K562 (cell line): Measurements from ENCODE around the gene BICDL1. TPM values are rescaled to one million over a fixed set of nuclear protein-coding genes. Genes with fewer than 3 reads are reported as not detected.

Source experiments
- CTCF ChIP-seq, 3 experiments: IDR thresholded peaks in 2 of 3; conservative IDR thresholded peaks in 1 of 3; 2 replicates each; pipeline ENCODE4 v1.5.1; 2011 to 2012; ENCODE audit warnings: low read length in 3 of 3, mild to moderate bottlenecking in 3 of 3, control low read depth in 2 of 3, improper control_type of control experiment in 1 of 3, inconsistent platforms in 1 of 3, low read depth in 1 of 3, mixed read lengths in 1 of 3, moderate library complexity in 1 of 3; ENCODE audit not compliant: insufficient read depth in 2 of 3
- NR0B1 ChIP-seq: fragments of 450-650 bp; IDR thresholded peaks from one replicate; pipeline ENCODE4 v1.6.1; 2018; ENCODE audit warnings: mild to moderate bottlenecking, moderate library complexity; ENCODE audit not compliant: partially characterized antibody
- PBX2 ChIP-seq, 2 experiments: IDR thresholded peaks in 1 of 2; conservative IDR thresholded peaks in 1 of 2; 2 replicates each; pipeline ENCODE4 v1.6.1; 2016; ENCODE audit warnings: low read depth in 2 of 2, mild to moderate bottlenecking in 1 of 2, missing compliant biosample characterization in 1 of 2, missing genetic modification characterization in 1 of 2, moderate library complexity in 1 of 2
- SRF ChIP-seq, 2 experiments: fragments of 250-450, 450-650 bp in 1 of 2; sonication (Bioruptor Pico) in 1 of 2; sonication (generic) in 1 of 2; formaldehyde crosslinking; IDR thresholded peaks; 2 replicates each; pipeline versions ENCODE4 v1.5.0 to v1.5.1; 2020 to 2022; ENCODE audit warnings: mild to moderate bottlenecking in 1 of 2, missing genetic modification reagents in 1 of 2
- U2AF2 ChIP-seq: fragments of 200-400 bp; formaldehyde crosslinking; optimal IDR thresholded peaks from 2 replicates; pipeline ENCODE3; 2017; ENCODE audit warnings: low read depth, mild to moderate bottlenecking, low read length
- ZBTB2 ChIP-seq: fragments of 450-650 bp; IDR thresholded peaks from 2 replicates; pipeline ENCODE4 v1.6.1; 2016; ENCODE audit warnings: antibody characterized with exemption
- ZFP91 ChIP-seq: sonication (generic); formaldehyde crosslinking; IDR thresholded peaks from 2 replicates; pipeline ENCODE4 v1.8.0; 2022; ENCODE audit warnings: mild to moderate bottlenecking, missing genetic modification reagents
- ZNF609 ChIP-seq: sonication (generic); formaldehyde crosslinking; IDR thresholded peaks from 2 replicates; pipeline ENCODE4 v1.8.1; 2023; ENCODE audit warnings: missing genetic modification reagents, mild to moderate bottlenecking, borderline replicate concordance
- polyA plus RNA-seq, 8 experiments: library from polyadenylated mRNA; depleted of rRNA in 4 of 8; stranded (reverse) in 5 of 8; unstranded in 3 of 8; fragments of >200 nt; fragmentation: Nextera tagmentation in 2 of 8; fragmentation: Illumina TruSeq in 1 of 8; extraction: Ambion mirVana in 2 of 8; extraction: Trizol in 1 of 8; gene quantifications; 2 replicates each; pipeline versions ENCODE4 v1.2.1 to v1.2.3, GENCODE V29; 2011 to 2014; ENCODE audit warnings: inconsistent platforms in 1 of 8, missing spikeins in 1 of 8
- total RNA-seq, 7 experiments: library from RNA; depleted of rRNA in 6 of 7; stranded (reverse); fragments of >200 nt in 6 of 7; fragmentation: Illumina TruSeq in 2 of 7; extraction: Trizol in 2 of 7; gene quantifications; 2 replicates each; pipeline versions ENCODE4 v1.2.1 to v1.2.3, GENCODE V29; 2011 to 2021; ENCODE audit warnings: low replicate concordance in 1 of 7

BICDL1 gene
- total and polyA plus RNA-seq, 9 of the 15 experiments (the other 6 are each of a cell fraction or from before 2014, with no cell fraction given) = 0.06 to 2.0 (median 0.58) TPM

- TF ChIP-seq ZBTB2 = peak; percentile 67
- TF ChIP-seq PBX2 (CRISPR knock-in tag; IDR thresholded peaks at IDR 0.05; ENCODE audit: low read depth) = no peak
- no peak for TF ChIP-seq PBX2 (tag; conservative IDR thresholded peaks at IDR 0.05; ENCODE audit: low read depth)
- no peak for TF ChIP-seq NR0B1
- no peak for TF ChIP-seq ZNF609 (CRISPR knock-in tag)
- peak in 1 of 2 experiments; percentile 48; a peak in 2 of 4 replicates for TF ChIP-seq SRF (CRISPR knock-in tag; IDR thresholded peaks at IDR 0.05)
- peak; percentile 93 to 98 (median 93) for TF ChIP-seq CTCF (IDR thresholded peaks at IDR 0.05 in 2 of 3, conservative IDR thresholded peaks at IDR 0.05 in 1 of 3; ENCODE audit: insufficient read depth in 2 of 3, low read depth in 1 of 3, low read length in 3 of 3)
- TF ChIP-seq U2AF2 = no peak
- TF ChIP-seq ZFP91 = no peak
Observed at GRCh38 chr12:120086801-120087621, 98.0 kb downstream of the BICDL1 start (continued).
